SKM-1 treated with dmso at 0.1 percent for 144 hours (cell line): ENCODE results near the gene CHCHD5.
"Not testable (repeated sequence)": the region's sequence is repeated elsewhere in the genome, so short reads cannot be mapped to it uniquely, and the experiment has no call there.

ENCODE experiments used
- DNase-seq: peaks from one replicate; lab custom pipeline; 2025; ENCODE audit not compliant: unreplicated experiment; lab: John Stamatoyannopoulos, UW

Gene CHCHD5

GRCh38 chr2:112584134-112584890, at the start of gene CHCHD5:
TSS of gene CHCHD5 (plus strand) at chr2:112584609. CDS start at chr2:112584648, 39 bp downstream.
- DNase-seq, result peak; percentile 98

GRCh38 chr2:112534826-112535225, 49.6 kb upstream of the CHCHD5 start:
- DNase-seq, result no peak

- DNase-seq, result not testable (repeated sequence)
Measured at GRCh38 chr2:112536665-112537064, 47.7 kb upstream of the CHCHD5 start.

- no peak for DNase-seq
Measured at GRCh38 chr2:112539306-112539705, 45.1 kb upstream of the CHCHD5 start.

- no peak for DNase-seq
Measured at GRCh38 chr2:112540906-112541305, 43.5 kb upstream of the CHCHD5 start.

GRCh38 chr2:112541315-112542122, 42.9 kb upstream of the CHCHD5 start:
- peak; percentile 84 for DNase-seq

- DNase-seq, result peak; percentile 82
Measured at GRCh38 chr2:112542123-112542983, 42.1 kb upstream of the CHCHD5 start, which contains the start of gene POLR1B. TSS of gene POLR1B (plus strand) at chr2:112542465. CDS start at chr2:112542495, 30 bp downstream.

- DNase-seq, result no peak
Measured at GRCh38 chr2:112542984-112543661, 41.3 kb upstream of the CHCHD5 start.

- DNase-seq, result peak; percentile 32
Measured at GRCh38 chr2:112547333-112547732, 37.1 kb upstream of the CHCHD5 start.

GRCh38 chr2:112548980-112549379, 35.4 kb upstream of the CHCHD5 start:
- no peak for DNase-seq

GRCh38 chr2:112566104-112566503, 18.3 kb upstream of the CHCHD5 start:
- no peak for DNase-seq

GRCh38 chr2:112566508-112566907, 17.9 kb upstream of the CHCHD5 start:
- not testable (repeated sequence) for DNase-seq

- no peak for DNase-seq
Measured at GRCh38 chr2:112572005-112572404, 12.4 kb upstream of the CHCHD5 start.

GRCh38 chr2:112577756-112578155, 6.7 kb upstream of the CHCHD5 start:
- DNase-seq, result no peak

GRCh38 chr2:112579241-112579640, 5.2 kb upstream of the CHCHD5 start:
- no peak for DNase-seq

GRCh38 chr2:112580084-112580483, 4.3 kb upstream of the CHCHD5 start:
- DNase-seq, result no peak

GRCh38 chr2:112582314-112582746, 2.1 kb upstream of the CHCHD5 start:
- DNase-seq, result peak; percentile 58

- no peak for DNase-seq
Measured at GRCh38 chr2:112583497-112584133, 794 bp upstream of the CHCHD5 start.

- no peak for DNase-seq
Measured at GRCh38 chr2:112584891-112585250, 462 bp downstream of the CHCHD5 start.

- DNase-seq, result no peak
Measured at GRCh38 chr2:112585400-112585799, 991 bp downstream of the CHCHD5 start.
